Neural cell (in vitro differentiated cells): ENCODE results near the gene AJUBA. TPM values are rescaled to one million over a fixed set of nuclear protein-coding genes. Genes with fewer than 3 reads are reported as not detected.

ENCODE experiments used
- H2AFZ ChIP-seq: fragments of 200-600, 300-800 bp; sonication (generic), shearing (Covaris generic); 2 replicates; pipeline ENCODE4 v1.6.0; 2014; ENCODE audit warnings: low read depth, mild to moderate bottlenecking, antibody characterized with exemption, low read length, moderate library complexity
- H3F3A ChIP-seq: fragments of 200-600 bp; shearing (Covaris generic); 2 replicates; pipeline ENCODE4 v1.6.1; 2016; ENCODE audit warnings: mild to moderate bottlenecking, moderate library complexity, mixed read lengths, antibody characterized with exemption, low read length; ENCODE audit not compliant: insufficient read depth, poor library complexity, severe bottlenecking
- H3K27ac ChIP-seq: fragments of 200-600, 300-800 bp; sonication (generic), shearing (Covaris generic); 2 replicates; pipeline ENCODE4 v1.5.1; 2014; ENCODE audit warnings: mild to moderate bottlenecking, low read length, moderate library complexity
- H3K27me3 ChIP-seq: fragments of 300-800, 200-600 bp; sonication (generic), shearing (Covaris generic); 2 replicates; pipeline ENCODE4 v1.6.0; 2014; ENCODE audit warnings: mild to moderate bottlenecking, low read depth, low read length, moderate library complexity; ENCODE audit not compliant: insufficient read depth
- H3K36me3 ChIP-seq: fragments of 300-800, 200-600 bp; sonication (generic), shearing (Covaris generic); 2 replicates; pipeline ENCODE4 v1.5.1; 2014; ENCODE audit warnings: mild to moderate bottlenecking, antibody characterized with exemption, low read length, moderate library complexity; ENCODE audit not compliant: insufficient read depth
- H3K4me2 ChIP-seq: fragments of 300-800, 200-600 bp; sonication (generic), shearing (Covaris generic); 2 replicates; pipeline ENCODE4 v1.6.0; 2014; ENCODE audit warnings: mild to moderate bottlenecking, low read length
- H3K4me3 ChIP-seq: fragments of 300-800, 200-600 bp; sonication (generic), shearing (Covaris generic); 2 replicates; pipeline ENCODE4 v1.5.1; 2014; ENCODE audit warnings: mild to moderate bottlenecking, low read length, moderate library complexity
- H3K79me2 ChIP-seq: fragments of 200-600 bp; shearing (Covaris generic); replicated peaks from 2 replicates; pipeline ENCODE4 v1.6.0; 2014; ENCODE audit warnings: mild to moderate bottlenecking, low read length, moderate library complexity; ENCODE audit not compliant: insufficient read depth
- H3K9ac ChIP-seq: fragments of 300-800, 200-600 bp; sonication (generic), shearing (Covaris generic); 2 replicates; pipeline ENCODE4 v1.6.1; 2016; ENCODE audit warnings: mild to moderate bottlenecking, low read length, mixed read lengths
- H3K9me2 ChIP-seq: fragments of 200-600 bp; shearing (Covaris generic); 2 replicates; pipeline ENCODE4 v1.6.1; 2016; ENCODE audit warnings: mild to moderate bottlenecking, low read length, mixed read lengths; ENCODE audit not compliant: insufficient read depth
- H3K9me3 ChIP-seq: fragments of 200-600, 300-800 bp; sonication (generic), shearing (Covaris generic); 2 replicates; pipeline ENCODE4 v1.6.1; 2016; ENCODE audit warnings: mild to moderate bottlenecking, mixed run types, low read length, moderate library complexity, mixed read lengths
- H4K20me1 ChIP-seq: fragments of 200-600 bp; shearing (Covaris generic); 2 replicates; pipeline ENCODE4 v1.6.1; 2016; ENCODE audit warnings: mild to moderate bottlenecking, mixed run types; ENCODE audit not compliant: insufficient read depth
- EP300 ChIP-seq: fragments of 450-650 bp; conservative IDR thresholded peaks from 2 replicates; pipeline ENCODE4 v1.6.1; 2014; ENCODE audit warnings: antibody characterized with exemption, mild to moderate bottlenecking, moderate library complexity; ENCODE audit not compliant: poor library complexity, severe bottlenecking
- EZH2 ChIP-seq: fragments of 200-600, 300-800 bp; shearing (Covaris generic), sonication (generic); IDR thresholded peaks from 2 replicates; pipeline ENCODE4 v1.6.1; 2014; ENCODE audit warnings: antibody characterized with exemption, low read length, borderline replicate concordance, mild to moderate bottlenecking; ENCODE audit not compliant: insufficient read depth, poor library complexity, severe bottlenecking
- MXI1 ChIP-seq: fragments of 450-650 bp; conservative IDR thresholded peaks from 2 replicates; pipeline ENCODE4 v1.6.1; 2014; ENCODE audit warnings: antibody characterized with exemption, mild to moderate bottlenecking; ENCODE audit not compliant: poor library complexity, severe bottlenecking
- POLR2AphosphoS5 ChIP-seq: IDR thresholded peaks from 2 replicates; pipeline ENCODE4 v1.6.1; 2012
- RAD21 ChIP-seq: fragments of 450-650 bp; conservative IDR thresholded peaks from 2 replicates; pipeline ENCODE4 v1.6.1; 2014; ENCODE audit warnings: antibody characterized with exemption, mild to moderate bottlenecking, moderate library complexity
- SMC3 ChIP-seq: fragments of 450-650 bp; conservative IDR thresholded peaks from 2 replicates; pipeline ENCODE4 v1.6.1; 2014; ENCODE audit warnings: antibody characterized with exemption, mild to moderate bottlenecking, moderate library complexity; ENCODE audit not compliant: poor library complexity
- TAF1 ChIP-seq: IDR thresholded peaks from 2 replicates; pipeline ENCODE4 v1.6.1; 2012; ENCODE audit warnings: low read depth
- polyA plus RNA-seq: library from polyadenylated mRNA; depleted of rRNA; stranded (reverse); fragments of >200 nt; gene quantifications from 2 replicates; pipeline ENCODE4 v1.2.3, GENCODE V29; 2014
- TF ChIP-seq, protein P1 (sequence below): IDR thresholded peaks from 2 replicates; pipeline ENCODE4 v1.6.1; 2012; ENCODE audit warnings: borderline replicate concordance
- TF ChIP-seq, protein P2 (sequence below): fragments of 450-650 bp; IDR thresholded peaks from 2 replicates; pipeline ENCODE4 v1.5.1; 2014; ENCODE audit warnings: antibody characterized with exemption, mild to moderate bottlenecking, moderate library complexity; ENCODE audit not compliant: poor library complexity, severe bottlenecking

AJUBA gene
- polyA plus RNA-seq, 1 donor from 2014 or later: 1.9 TPM

DNA sequence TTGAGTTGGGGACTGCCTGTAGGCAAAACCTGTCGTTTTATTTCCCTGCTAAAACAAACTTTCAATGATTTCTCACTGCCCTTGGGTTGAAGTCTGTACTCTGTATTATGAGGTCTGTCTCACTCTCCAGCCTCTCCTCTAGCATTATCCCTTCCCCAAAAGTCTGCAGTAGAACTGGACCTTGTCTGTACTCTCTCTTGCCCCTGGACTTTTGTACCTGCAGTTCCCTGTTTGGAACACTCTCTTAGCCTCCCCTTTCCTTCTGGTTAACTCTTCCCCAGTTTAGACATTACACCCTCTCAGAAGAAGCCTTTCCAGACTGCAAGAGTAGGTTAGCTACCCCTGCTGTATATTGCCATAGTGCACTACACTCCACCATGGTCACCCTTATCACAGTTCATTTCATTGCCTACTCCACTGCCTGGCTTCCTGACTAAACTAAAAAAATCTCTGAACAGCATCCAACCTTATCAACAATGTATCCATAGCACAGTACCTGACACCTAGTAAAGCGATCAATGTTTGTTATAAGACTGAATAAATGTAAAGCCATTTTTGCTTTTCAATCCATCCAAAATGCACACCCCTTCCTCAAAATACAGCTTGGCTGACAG is 3.6 kb upstream of the AJUBA start:
- Histone ChIP-seq H4K20me1 (no peaks in the 10 kb centered on the region), H3K4me3 (no peak overlapping the region), H3K4me2 (no peak overlapping the region), H3K9ac (no peak overlapping the region), H3F3A (no peaks in the 10 kb centered on the region), H3K27ac (no peak overlapping the region), H3K79me2 (peaks cover 13% of the 10 kb centered on the region), H3K9me2 (no peaks in the 10 kb centered on the region), H3K9me3 (no peaks in the 10 kb centered on the region), H2AFZ (no peak overlapping the region), H3K36me3 (no peaks in the 10 kb centered on the region), H3K27me3 (peaks cover 22% of the 10 kb centered on the region)
- TF ChIP-seq, protein P1, sequence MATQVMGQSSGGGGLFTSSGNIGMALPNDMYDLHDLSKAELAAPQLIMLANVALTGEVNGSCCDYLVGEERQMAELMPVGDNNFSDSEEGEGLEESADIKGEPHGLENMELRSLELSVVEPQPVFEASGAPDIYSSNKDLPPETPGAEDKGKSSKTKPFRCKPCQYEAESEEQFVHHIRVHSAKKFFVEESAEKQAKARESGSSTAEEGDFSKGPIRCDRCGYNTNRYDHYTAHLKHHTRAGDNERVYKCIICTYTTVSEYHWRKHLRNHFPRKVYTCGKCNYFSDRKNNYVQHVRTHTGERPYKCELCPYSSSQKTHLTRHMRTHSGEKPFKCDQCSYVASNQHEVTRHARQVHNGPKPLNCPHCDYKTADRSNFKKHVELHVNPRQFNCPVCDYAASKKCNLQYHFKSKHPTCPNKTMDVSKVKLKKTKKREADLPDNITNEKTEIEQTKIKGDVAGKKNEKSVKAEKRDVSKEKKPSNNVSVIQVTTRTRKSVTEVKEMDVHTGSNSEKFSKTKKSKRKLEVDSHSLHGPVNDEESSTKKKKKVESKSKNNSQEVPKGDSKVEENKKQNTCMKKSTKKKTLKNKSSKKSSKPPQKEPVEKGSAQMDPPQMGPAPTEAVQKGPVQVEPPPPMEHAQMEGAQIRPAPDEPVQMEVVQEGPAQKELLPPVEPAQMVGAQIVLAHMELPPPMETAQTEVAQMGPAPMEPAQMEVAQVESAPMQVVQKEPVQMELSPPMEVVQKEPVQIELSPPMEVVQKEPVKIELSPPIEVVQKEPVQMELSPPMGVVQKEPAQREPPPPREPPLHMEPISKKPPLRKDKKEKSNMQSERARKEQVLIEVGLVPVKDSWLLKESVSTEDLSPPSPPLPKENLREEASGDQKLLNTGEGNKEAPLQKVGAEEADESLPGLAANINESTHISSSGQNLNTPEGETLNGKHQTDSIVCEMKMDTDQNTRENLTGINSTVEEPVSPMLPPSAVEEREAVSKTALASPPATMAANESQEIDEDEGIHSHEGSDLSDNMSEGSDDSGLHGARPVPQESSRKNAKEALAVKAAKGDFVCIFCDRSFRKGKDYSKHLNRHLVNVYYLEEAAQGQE: no peak
- TF ChIP-seq EZH2 (no peak), TAF1 (no peak), MXI1 (no peak), POLR2AphosphoS5 (no peak)
- TF ChIP-seq, protein P2, sequence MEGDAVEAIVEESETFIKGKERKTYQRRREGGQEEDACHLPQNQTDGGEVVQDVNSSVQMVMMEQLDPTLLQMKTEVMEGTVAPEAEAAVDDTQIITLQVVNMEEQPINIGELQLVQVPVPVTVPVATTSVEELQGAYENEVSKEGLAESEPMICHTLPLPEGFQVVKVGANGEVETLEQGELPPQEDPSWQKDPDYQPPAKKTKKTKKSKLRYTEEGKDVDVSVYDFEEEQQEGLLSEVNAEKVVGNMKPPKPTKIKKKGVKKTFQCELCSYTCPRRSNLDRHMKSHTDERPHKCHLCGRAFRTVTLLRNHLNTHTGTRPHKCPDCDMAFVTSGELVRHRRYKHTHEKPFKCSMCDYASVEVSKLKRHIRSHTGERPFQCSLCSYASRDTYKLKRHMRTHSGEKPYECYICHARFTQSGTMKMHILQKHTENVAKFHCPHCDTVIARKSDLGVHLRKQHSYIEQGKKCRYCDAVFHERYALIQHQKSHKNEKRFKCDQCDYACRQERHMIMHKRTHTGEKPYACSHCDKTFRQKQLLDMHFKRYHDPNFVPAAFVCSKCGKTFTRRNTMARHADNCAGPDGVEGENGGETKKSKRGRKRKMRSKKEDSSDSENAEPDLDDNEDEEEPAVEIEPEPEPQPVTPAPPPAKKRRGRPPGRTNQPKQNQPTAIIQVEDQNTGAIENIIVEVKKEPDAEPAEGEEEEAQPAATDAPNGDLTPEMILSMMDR: no peak

DNA sequence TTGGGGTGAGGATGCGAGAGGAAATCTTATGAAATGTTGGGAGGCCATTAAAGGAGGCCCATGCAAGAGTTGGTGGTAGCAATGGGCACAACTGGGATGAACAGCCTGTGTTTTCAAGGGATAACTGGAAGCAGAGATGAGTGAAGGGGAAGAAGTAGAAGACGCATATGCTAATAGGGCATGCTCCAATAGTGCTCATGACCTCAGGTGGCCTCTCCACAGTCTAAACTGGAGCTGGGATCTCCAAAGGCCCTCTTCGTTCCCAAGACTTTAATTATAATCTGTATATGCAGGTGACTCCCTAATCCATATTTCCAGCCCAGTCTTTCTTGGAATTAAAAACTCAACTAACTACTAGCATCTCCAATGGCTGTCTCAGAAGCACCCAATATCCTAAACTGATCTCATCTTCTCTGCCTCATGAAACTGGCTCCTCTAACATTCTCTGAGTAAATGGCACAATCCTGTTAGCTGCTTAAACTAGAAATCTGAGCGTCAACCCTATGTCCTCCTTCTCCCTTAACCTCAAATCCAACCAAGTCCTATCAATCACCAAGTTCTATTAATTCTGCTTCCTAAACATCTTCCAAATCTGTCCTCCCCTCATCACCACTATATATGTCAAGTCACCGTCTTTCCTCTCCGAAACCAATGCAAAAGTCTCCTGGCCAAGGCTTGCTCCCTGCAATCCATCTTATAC is 2.8 kb upstream of the AJUBA start:
- no peaks in the 10 kb centered on the region for H4K20me1 ChIP-seq
- TF ChIP-seq, protein P2: no peak
- TF ChIP-seq RAD21 (no peak), EZH2 (no peak), SMC3 (no peak), POLR2AphosphoS5 (no peak), TAF1 (no peak), MXI1 (no peak), EP300 (no peak)
- TF ChIP-seq, protein P1: no peak
- peaks cover 19% of the 10 kb centered on the region for H3K79me2 ChIP-seq
- H3K36me3 ChIP-seq: no peaks in the 10 kb centered on the region
- H3F3A ChIP-seq: no peaks in the 10 kb centered on the region
- no peak overlapping the region for H2AFZ ChIP-seq
- H3K9me3 ChIP-seq: no peaks in the 10 kb centered on the region
- H3K4me2 ChIP-seq: no peak overlapping the region
- H3K27me3 ChIP-seq: peaks cover 29% of the 10 kb centered on the region
- no peak overlapping the region for H3K4me3 ChIP-seq
- H3K27ac ChIP-seq: no peak overlapping the region
- H3K9me2 ChIP-seq: no peaks in the 10 kb centered on the region
- H3K9ac ChIP-seq: no peak overlapping the region
